Mesenchymal stem cell (in vitro differentiated cells and primary cell): ENCODE results near the gene ZNF74. TPM values are rescaled to one million over a fixed set of nuclear protein-coding genes. Genes with fewer than 3 reads are reported as not detected.
"Not testable (repeated sequence)": the region's sequence is repeated elsewhere in the genome, so short reads cannot be mapped to it uniquely, and the experiment has no call there.

ENCODE experiments used
- DNase-seq: peaks from one replicate; pipeline ENCODE4 v3.0.0-alpha.2; 2013
- H2AFZ ChIP-seq: one replicate; pipeline ENCODE4 v1.6.1; 2013; ENCODE audit warnings: low read depth, mild to moderate bottlenecking, control low read depth, inconsistent platforms, low read length, moderate library complexity
- H2AK5ac ChIP-seq: 2 replicates; pipeline ENCODE4 v1.6.1; 2013; ENCODE audit warnings: low read length, moderate library complexity, mild to moderate bottlenecking, inconsistent platforms; ENCODE audit not compliant: severe bottlenecking
- H2BK120ac ChIP-seq: one replicate; pipeline ENCODE4 v1.6.1; 2013; ENCODE audit warnings: low read depth, mild to moderate bottlenecking, inconsistent platforms, low read length, moderate library complexity
- H2BK12ac ChIP-seq, 2 experiments: one replicate each; pipeline ENCODE4 v1.6.1; 2013; ENCODE audit warnings: inconsistent platforms in 2 of 2, low read length in 2 of 2, mild to moderate bottlenecking in 2 of 2, moderate library complexity in 2 of 2, control low read depth in 1 of 2
- H2BK15ac ChIP-seq: one replicate; pipeline ENCODE4 v1.6.1; 2013; ENCODE audit warnings: mild to moderate bottlenecking, low read depth, inconsistent platforms; ENCODE audit not compliant: poor library complexity, severe bottlenecking
- H2BK5ac ChIP-seq: 2 replicates; pipeline ENCODE4 v1.6.1; 2013; ENCODE audit warnings: low read depth, mild to moderate bottlenecking, low read length, control low read depth, inconsistent platforms; ENCODE audit not compliant: poor library complexity, severe bottlenecking
- H3K14ac ChIP-seq, 2 experiments: one replicate each; pipeline ENCODE4 v1.6.1; 2013; ENCODE audit warnings: inconsistent platforms in 2 of 2, low read length in 2 of 2, control low read depth in 1 of 2, mild to moderate bottlenecking in 1 of 2, moderate library complexity in 1 of 2
- H3K18ac ChIP-seq, 2 experiments: one replicate each; pipeline ENCODE4 v1.6.1; 2013; ENCODE audit warnings: inconsistent platforms in 2 of 2, low read length in 2 of 2, control low read depth in 1 of 2, low read depth in 1 of 2, mild to moderate bottlenecking in 1 of 2
- H3K23ac ChIP-seq, 2 experiments: one replicate each; pipeline ENCODE4 v1.6.1; 2013; ENCODE audit warnings: inconsistent platforms in 2 of 2, low read length in 2 of 2, mild to moderate bottlenecking in 2 of 2, moderate library complexity in 2 of 2, control low read depth in 1 of 2
- H3K27ac ChIP-seq: 2 replicates; pipeline ENCODE4 v1.5.1; 2013; ENCODE audit warnings: mild to moderate bottlenecking, moderate library complexity, low read length, control low read depth, inconsistent platforms; ENCODE audit not compliant: poor library complexity, severe bottlenecking
- H3K27me3 ChIP-seq, 2 experiments: 2 replicates each; pipeline versions ENCODE4 v1.6.1 to v1.7.0; 2013; ENCODE audit warnings: low read length in 2 of 2, mild to moderate bottlenecking in 2 of 2, moderate library complexity in 2 of 2, control low read depth in 1 of 2, inconsistent platforms in 1 of 2; ENCODE audit not compliant: control insufficient read depth in 1 of 2, insufficient read depth in 1 of 2
- H3K36me3 ChIP-seq, 2 experiments: 2 replicates each; pipeline versions ENCODE4 v1.6.1 to v1.7.0; 2013; ENCODE audit warnings: low read length in 2 of 2, control low read depth in 1 of 2, inconsistent platforms in 1 of 2, low read depth in 1 of 2, mild to moderate bottlenecking in 1 of 2; ENCODE audit not compliant: insufficient read depth in 2 of 2, control insufficient read depth in 1 of 2
- H3K4ac ChIP-seq, 2 experiments: one replicate each; pipeline ENCODE4 v1.6.1; 2013; ENCODE audit warnings: inconsistent platforms in 2 of 2, low read length in 2 of 2, mild to moderate bottlenecking in 2 of 2, moderate library complexity in 2 of 2, control low read depth in 1 of 2, low read depth in 1 of 2
- H3K4me1 ChIP-seq: 2 replicates; pipeline ENCODE4 v1.6.1; 2013; ENCODE audit warnings: low read depth, low read length, control low read depth; ENCODE audit not compliant: control insufficient read depth, insufficient read depth
- H3K4me2 ChIP-seq: 2 replicates; pipeline ENCODE4 v1.6.1; 2013; ENCODE audit warnings: low read length, mild to moderate bottlenecking, inconsistent platforms; ENCODE audit not compliant: poor library complexity, severe bottlenecking
- H3K4me3 ChIP-seq, 2 experiments: 2 replicates each; pipeline versions ENCODE4 v1.5.1 to v1.7.0; 2013; ENCODE audit warnings: low read length in 2 of 2, mild to moderate bottlenecking in 2 of 2, control low read depth in 1 of 2, low read depth in 1 of 2; ENCODE audit not compliant: insufficient read depth in 1 of 2
- H3K79me1 ChIP-seq: replicated peaks from 2 replicates; pipeline ENCODE4 v1.6.1; 2013; ENCODE audit warnings: mild to moderate bottlenecking, control low read depth, low read length, inconsistent platforms; ENCODE audit not compliant: poor library complexity, severe bottlenecking
- H3K9ac ChIP-seq: 2 replicates; pipeline ENCODE4 v1.7.0; 2013; ENCODE audit warnings: mild to moderate bottlenecking, low read length, moderate library complexity
- H3K9me3 ChIP-seq: 2 replicates; pipeline ENCODE4 v1.7.0; 2013; ENCODE audit warnings: mild to moderate bottlenecking, low read length; ENCODE audit not compliant: control insufficient read depth
- H4K8ac ChIP-seq: one replicate; pipeline ENCODE4 v1.6.1; 2013; ENCODE audit warnings: inconsistent platforms, mild to moderate bottlenecking, low read length, moderate library complexity
- H4K91ac ChIP-seq: one replicate; pipeline ENCODE4 v1.6.1; 2013; ENCODE audit warnings: mild to moderate bottlenecking, low read length, inconsistent platforms
- WGBS: methylation state at CpG from one replicate; pipeline ENCODE4 v1.1.7; 2013; ENCODE audit warnings: mixed read lengths; 5-methylcytosine and 5-hydroxymethylcytosine counted together
- polyA plus RNA-seq, 2 experiments: library from polyadenylated mRNA; stranded (reverse); fragments of 200-250 nt; gene quantifications; one replicate each; pipeline ENCODE4 v1.2.3, GENCODE V29; 2013

The ZNF74 gene
- polyA plus RNA-seq (2013, experiment 1 of 2): 4.9 TPM
- 5.0 TPM for polyA plus RNA-seq (2013, experiment 2 of 2)

DNA sequence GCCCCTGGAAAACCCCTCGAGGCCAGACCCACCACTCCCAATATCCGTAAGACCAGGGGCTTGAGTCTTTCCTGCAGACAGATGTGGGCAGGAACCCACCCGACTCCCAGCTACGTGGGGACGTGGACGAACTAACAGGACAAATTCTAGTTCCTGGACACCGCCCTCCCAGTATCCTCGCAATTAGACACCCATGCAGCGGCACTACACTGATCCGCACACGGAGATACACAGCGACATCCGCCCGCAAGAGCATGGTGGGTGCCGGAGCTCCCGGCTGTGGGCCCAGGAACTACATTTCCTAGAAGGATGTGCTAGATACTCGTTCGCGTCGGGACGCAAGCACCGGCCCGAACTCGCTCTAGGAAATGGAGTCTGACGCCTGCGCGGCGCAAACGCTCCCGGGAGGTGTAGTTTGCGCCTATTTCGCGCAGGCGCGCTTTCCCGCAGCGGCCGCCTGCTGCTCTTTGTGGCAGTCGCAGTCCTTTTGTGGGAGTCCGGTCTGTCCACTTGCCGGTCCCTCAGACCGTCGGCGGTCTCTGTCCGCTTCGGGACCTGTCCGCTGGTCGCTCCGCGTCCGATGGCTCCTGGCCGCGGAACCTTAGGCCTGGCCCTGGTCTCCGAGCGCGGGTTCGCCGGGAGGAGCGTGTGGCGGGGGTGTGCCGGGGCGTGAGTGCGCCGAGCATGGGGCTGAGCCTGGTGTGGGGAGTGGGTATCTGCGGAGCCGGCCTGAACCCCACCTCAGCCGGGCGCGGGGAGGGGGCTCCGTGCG lies at the start of gene ZNF74:
Gene ZNF74 (plus strand): TSS at position 447 of the 772 bp plus-strand sequence. CDS start 478 bp downstream, outside the sequence.
- Histone ChIP-seq H3K9ac (peak within 1 kb of the TSS; percentile 89), H3K27ac (no peak within 1 kb of the TSS), H3K4ac (peak within 1 kb of the TSS; percentile 91 to 96)

GRCh38 chr22:20346553-20346952 lies 47.4 kb upstream of the ZNF74 start:
- not testable (repeated sequence) for H3K4ac ChIP-seq, H2BK12ac ChIP-seq, H3K9ac ChIP-seq, H3K79me1 ChIP-seq, H2BK15ac ChIP-seq, H3K23ac ChIP-seq, DNase-seq, H3K14ac ChIP-seq, H3K18ac ChIP-seq, H2AK5ac ChIP-seq, H2BK5ac ChIP-seq, H3K4me2 ChIP-seq, H2BK120ac ChIP-seq, H3K27me3 ChIP-seq, H3K4me1 ChIP-seq, H3K9me3 ChIP-seq, H4K91ac ChIP-seq, H3K36me3 ChIP-seq, H3K4me3 ChIP-seq, H4K8ac ChIP-seq, H3K27ac ChIP-seq, H2AFZ ChIP-seq
- WGBS: no CpG with 5 or more reads among the region's 7 CpGs

More for the DNA sequence above, at the start of gene ZNF74:
- no peak within 1 kb of the TSS for H2AK5ac ChIP-seq
- peak within 1 kb of the TSS in 1 of 2 experiments; percentile 97 for H3K23ac ChIP-seq
- H2BK12ac ChIP-seq: peak within 1 kb of the TSS in 1 of 2 experiments; percentile 49
- peaks cover 21% of the 10 kb centered on the region for H3K4me1 ChIP-seq
- peak within 1 kb of the TSS; percentile 71 for H2BK120ac ChIP-seq
- H2BK5ac ChIP-seq: no peak within 1 kb of the TSS
- H3K36me3 ChIP-seq: peaks cover 0 to 4% of the 10 kb centered on the region in 2 experiments
- WGBS: 7% methylated on average over 65 of the region's 71 CpGs
- no peaks in the 10 kb centered on the region for H3K9me3 ChIP-seq
- peak within 1 kb of the TSS; percentile 88 for H3K4me2 ChIP-seq
- H3K27me3 ChIP-seq: no peaks in the 10 kb centered on the region
- peak; percentile 89 for DNase-seq
- peak within 1 kb of the TSS; percentile 89 to 93 for H3K4me3 ChIP-seq
- peak within 1 kb of the TSS; percentile 89 for H4K91ac ChIP-seq
- H3K79me1 ChIP-seq: peaks cover 24% of the 10 kb centered on the region
- peak within 1 kb of the TSS; percentile 94 for H2AFZ ChIP-seq
- peak within 1 kb of the TSS; percentile 86 for H2BK15ac ChIP-seq
- H4K8ac ChIP-seq: peak within 1 kb of the TSS; percentile 100
- peak within 1 kb of the TSS in 1 of 2 experiments; percentile 99 for H3K14ac ChIP-seq
- peak within 1 kb of the TSS; percentile 94 to 96 for H3K18ac ChIP-seq

DNA sequence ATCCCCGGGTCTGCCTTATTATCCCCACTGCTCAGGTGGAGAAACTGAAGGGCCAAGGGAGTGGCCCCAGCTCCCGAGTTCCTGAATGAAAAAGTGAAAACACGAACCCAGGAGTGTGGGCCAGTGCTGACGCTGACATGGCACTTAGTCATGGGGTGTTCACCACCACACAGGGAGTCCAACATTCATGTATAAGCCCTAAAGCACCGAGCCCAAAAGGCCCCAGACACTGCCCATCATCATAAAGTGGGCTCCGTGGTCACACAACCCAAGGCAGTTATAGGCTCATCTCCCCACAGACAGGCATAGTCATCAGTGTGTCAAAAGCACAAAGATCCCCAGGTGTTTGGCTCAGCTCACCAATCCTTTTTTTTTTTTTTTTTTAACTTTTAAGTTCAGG lies 41.4 kb upstream of the ZNF74 start:
- H2AK5ac ChIP-seq, H3K9ac ChIP-seq, H3K18ac ChIP-seq, H3K27ac ChIP-seq, H3K23ac ChIP-seq, H3K4me2 ChIP-seq, H3K14ac ChIP-seq, DNase-seq, H3K4me3 ChIP-seq, H3K36me3 ChIP-seq, H3K27me3 ChIP-seq, H3K79me1 ChIP-seq, H4K91ac ChIP-seq, H2BK5ac ChIP-seq, H2BK15ac ChIP-seq, H3K9me3 ChIP-seq, H2AFZ ChIP-seq, H2BK120ac ChIP-seq, H2BK12ac ChIP-seq, H3K4ac ChIP-seq, H3K4me1 ChIP-seq, H4K8ac ChIP-seq: not testable (repeated sequence)
- WGBS: 86% methylated on average over 6 of the region's 6 CpGs

DNA sequence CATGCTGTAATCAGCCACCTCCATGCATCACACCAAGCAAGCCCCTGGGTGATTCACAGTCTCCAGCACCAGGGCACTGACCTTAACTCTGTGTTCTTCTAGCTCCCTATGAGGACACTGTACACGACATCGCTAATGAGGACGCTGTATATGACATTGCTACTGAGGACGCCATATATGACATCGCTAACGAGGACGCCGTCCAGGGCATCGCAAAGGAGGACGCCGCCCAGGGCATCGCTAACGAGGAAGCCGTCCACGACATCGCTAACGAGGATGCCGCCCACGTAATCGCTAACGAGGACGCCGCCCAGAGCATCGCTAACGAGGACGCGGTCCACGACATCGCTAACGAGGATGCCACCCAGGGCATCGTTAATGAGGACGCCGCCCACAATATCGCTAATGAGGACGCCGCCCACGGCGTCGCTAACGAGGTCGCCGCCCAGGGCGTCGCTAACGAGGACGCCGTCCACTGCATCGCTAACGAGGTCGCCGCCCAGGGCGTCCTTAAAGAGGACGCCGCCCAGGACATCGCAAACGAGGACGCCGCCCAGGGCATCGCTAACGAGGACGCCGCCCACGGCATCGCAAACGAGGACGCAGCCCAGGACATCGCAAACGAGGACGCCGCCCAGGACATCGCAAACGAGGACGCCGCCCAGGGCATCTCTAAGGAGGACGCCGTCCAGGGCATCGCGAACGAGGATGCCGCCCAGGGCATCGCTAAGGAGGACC lies 39.5 kb upstream of the ZNF74 start:
- H2BK5ac ChIP-seq: no peak overlapping the region
- H4K8ac ChIP-seq: no peak overlapping the region
- H3K27ac ChIP-seq: no peak overlapping the region
- no peaks in the 10 kb centered on the region for H3K4me1 ChIP-seq
- H3K18ac ChIP-seq: no peak overlapping the region
- H3K9ac ChIP-seq: no peak overlapping the region
- H3K14ac ChIP-seq: no peak overlapping the region
- no peaks in the 10 kb centered on the region for H3K79me1 ChIP-seq
- H3K27me3 ChIP-seq: no peaks in the 10 kb centered on the region
- no peak overlapping the region for H2BK120ac ChIP-seq
- H2BK12ac ChIP-seq: no peak overlapping the region
- no peak overlapping the region for H2AFZ ChIP-seq
- H3K9me3 ChIP-seq: no peaks in the 10 kb centered on the region
- H4K91ac ChIP-seq: no peak overlapping the region
- no peak for DNase-seq
- H3K4ac ChIP-seq: no peak overlapping the region
- H3K4me3 ChIP-seq: peak overlapping the region in 1 of 2 experiments; percentile 26
- no peaks in the 10 kb centered on the region for H3K36me3 ChIP-seq
- no peak overlapping the region for H2AK5ac ChIP-seq
- H3K4me2 ChIP-seq: no peak overlapping the region
- no peak overlapping the region for H2BK15ac ChIP-seq
- WGBS: 96% methylated on average over 81 of the region's 81 CpGs
- H3K23ac ChIP-seq: no peak overlapping the region
